Measurements from ENCODE around the gene ABCC11.

The ABCC11 gene

DNA sequence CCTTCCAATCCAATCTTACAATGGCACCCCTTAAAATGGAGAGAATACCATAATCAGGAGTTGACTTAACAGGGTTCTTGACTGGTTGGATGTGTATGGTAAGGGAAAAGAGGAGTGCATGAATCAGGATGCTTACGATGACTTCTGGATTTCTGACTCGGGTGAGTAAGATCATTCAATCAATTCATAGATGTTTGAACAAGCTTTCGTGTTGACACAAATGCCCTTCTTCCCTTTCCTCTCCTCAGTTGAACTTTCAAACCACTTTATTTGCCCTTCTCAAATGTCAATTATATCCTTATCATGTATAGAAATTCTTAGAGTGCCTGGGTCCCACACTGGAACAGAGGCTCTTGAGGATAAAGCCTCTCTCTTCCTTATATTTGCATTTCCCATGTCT lies 117.4 kb downstream of the ABCC11 start:
- DNase-seq (ENCODE audit: low spot score): no peak

GRCh38 chr16:48128769-48129168 lies 118.6 kb downstream of the ABCC11 start:
- no peak for DNase-seq (ENCODE audit: low spot score)

GRCh38 chr16:48126801-48127644 lies 120.3 kb downstream of the ABCC11 start:
- DNase-seq (ENCODE audit: low spot score): peak; percentile 79

GRCh38 chr16:48125888-48126287 lies 121.5 kb downstream of the ABCC11 start:
- DNase-seq (ENCODE audit: low spot score): no peak

DNA sequence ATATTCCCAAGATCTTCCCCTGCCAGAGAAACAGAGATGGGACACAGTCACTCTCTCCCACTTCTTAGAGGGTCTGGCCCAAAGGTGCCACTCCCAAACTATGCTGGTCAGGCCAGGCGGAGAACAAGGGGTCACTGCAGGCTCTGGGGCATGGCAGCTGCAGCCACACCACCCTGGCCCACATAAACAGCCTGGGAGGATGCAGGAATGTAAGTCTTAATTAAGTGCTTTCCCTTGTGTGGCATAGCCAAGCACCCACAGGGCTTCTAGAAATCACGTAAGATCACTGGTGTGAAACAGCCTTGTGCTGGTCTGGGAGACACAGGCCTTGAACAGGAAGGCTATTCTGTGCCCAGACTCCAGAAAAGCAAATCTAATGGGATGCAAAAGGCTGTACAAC lies 123.1 kb downstream of the ABCC11 start:
- no peak for DNase-seq (ENCODE audit: low spot score)

DNA sequence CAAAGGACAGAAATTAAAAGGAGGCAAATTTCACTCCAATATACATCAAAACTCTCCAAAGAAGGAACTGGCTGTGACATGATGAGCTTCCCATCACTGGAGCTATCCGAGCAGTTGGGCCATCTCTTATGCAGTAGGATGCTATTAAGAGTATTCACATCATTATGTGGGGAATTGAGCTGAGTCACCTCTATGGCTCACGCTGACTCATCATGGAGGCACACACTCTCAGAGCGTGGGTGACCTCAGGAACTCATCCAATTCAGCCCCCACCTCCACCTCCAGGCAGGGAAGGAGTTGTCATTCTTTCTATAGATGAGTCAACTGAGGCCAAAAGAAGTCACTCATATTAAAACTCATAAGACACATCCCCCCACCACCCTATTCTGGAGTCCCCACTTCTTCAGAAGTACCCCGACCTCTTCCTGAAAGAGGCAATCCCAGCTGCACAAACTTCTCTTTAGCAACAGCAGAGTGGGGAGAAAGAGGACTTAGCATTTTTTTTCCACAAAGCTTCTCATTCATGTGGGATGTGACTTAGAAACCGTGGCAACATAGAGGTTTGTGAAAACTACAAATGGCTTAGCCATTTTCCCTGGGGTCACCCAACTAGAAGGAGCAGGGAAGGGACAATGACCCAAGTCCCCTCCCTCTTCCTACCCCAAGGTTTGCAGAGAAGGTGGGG lies 124.1 kb downstream of the ABCC11 start:
- DNase-seq (ENCODE audit: low spot score): peak; percentile 93

GRCh38 chr16:48121276-48121675 lies 126.1 kb downstream of the ABCC11 start:
- DNase-seq (ENCODE audit: low spot score): no peak

DNA sequence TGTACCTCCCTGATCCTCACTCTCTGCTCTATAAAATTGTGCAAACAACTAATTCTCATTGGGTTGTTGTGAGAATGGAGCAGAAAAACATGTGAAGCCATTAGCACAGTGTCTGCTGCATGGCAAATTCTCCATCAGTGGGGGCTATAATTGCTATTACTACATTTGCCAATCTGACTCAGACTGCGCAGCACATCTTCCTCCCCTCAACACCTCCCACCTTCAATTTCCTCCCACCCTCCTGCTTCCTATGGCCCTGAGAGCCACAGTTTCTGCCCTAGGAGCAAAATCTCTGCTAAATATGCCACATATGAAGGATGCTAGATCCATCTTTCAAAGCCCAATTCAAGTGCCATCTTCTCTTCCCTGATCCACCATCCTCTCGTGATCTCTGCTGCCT lies 128.5 kb downstream of the ABCC11 start:
- DNase-seq (ENCODE audit: low spot score): no peak

GRCh38 chr16:48117217-48118105 lies 129.9 kb downstream of the ABCC11 start:
- peak; percentile 48 for DNase-seq (ENCODE audit: low spot score)

Measured in AG08396 (cell line).